HL-60 (cell line): ENCODE results near the gene TIMM29.

Experiments
- DNase-seq, 2 experiments: peaks; one replicate each; pipeline ENCODE4 v3.0.0-alpha.2; 2010 to 2020; ENCODE audit warnings: low read depth in 1 of 2, low spot score in 1 of 2
- H3K27ac ChIP-seq: fragments of 250-450 bp; sonication (Bioruptor Pico); replicated peaks from 2 replicates; pipeline ENCODE4 v1.5.1; 2020; ENCODE audit warnings: mild to moderate bottlenecking, moderate library complexity
- H3K27me3 ChIP-seq: fragments of 250-450 bp; sonication (Bioruptor Pico); 2 replicates; pipeline ENCODE4 v1.5.1; 2021; ENCODE audit warnings: mild to moderate bottlenecking, moderate library complexity; ENCODE audit not compliant: insufficient read depth, poor library complexity, severe bottlenecking
- H3K4me3 ChIP-seq: replicated peaks from 2 replicates; pipeline ENCODE4 v1.5.1; 2011; ENCODE audit warnings: mild to moderate bottlenecking, control low read depth, low read length; ENCODE audit not compliant: insufficient read depth
- GABPA ChIP-seq: IDR thresholded peaks from 2 replicates; pipeline ENCODE4 v1.6.1; 2012; ENCODE audit warnings: low read depth
- POLR2AphosphoS5 ChIP-seq: IDR thresholded peaks from 2 replicates; pipeline ENCODE4 v1.6.1; 2012; ENCODE audit warnings: low read depth
- SPI1 ChIP-seq: IDR thresholded peaks from 2 replicates; pipeline ENCODE4 v1.6.1; 2012; ENCODE audit warnings: low read depth, mild to moderate bottlenecking, borderline replicate concordance
- TF ChIP-seq, protein P1 (sequence below): IDR thresholded peaks from one replicate; pipeline ENCODE4 v1.5.1; 2011; ENCODE audit warnings: low read length, control low read depth, inconsistent platforms; ENCODE audit not compliant: insufficient read depth
- TF ChIP-seq, protein P2 (sequence below): IDR thresholded peaks from 2 replicates; pipeline ENCODE4 v1.6.1; 2012; ENCODE audit warnings: low read depth; ENCODE audit not compliant: insufficient replicate concordance

Gene TIMM29

DNA sequence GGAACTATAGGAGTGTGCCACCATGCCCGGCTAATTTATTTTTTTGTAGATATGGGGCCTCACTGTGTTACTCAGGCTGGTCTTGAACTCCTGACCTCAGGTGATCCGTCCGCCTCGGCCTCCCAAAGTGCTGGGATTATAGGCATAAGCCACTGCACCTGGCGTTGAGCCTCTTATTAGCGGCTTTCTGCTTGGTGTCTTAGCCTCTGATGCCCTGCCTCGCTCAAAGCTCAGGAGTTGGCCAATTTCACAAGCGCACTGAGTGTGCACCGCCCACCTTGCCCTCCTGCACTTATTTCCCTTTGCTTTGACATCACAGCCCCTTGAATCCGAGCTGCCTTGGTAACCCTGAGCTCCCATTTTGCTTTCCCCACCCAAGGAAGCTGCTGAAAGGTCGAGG is 10.3 kb upstream of the TIMM29 start:
- H3K27ac ChIP-seq = no peak overlapping the region
- no peak overlapping the region for H3K4me3 ChIP-seq
- DNase-seq = no peak
- TF ChIP-seq, protein P1, sequence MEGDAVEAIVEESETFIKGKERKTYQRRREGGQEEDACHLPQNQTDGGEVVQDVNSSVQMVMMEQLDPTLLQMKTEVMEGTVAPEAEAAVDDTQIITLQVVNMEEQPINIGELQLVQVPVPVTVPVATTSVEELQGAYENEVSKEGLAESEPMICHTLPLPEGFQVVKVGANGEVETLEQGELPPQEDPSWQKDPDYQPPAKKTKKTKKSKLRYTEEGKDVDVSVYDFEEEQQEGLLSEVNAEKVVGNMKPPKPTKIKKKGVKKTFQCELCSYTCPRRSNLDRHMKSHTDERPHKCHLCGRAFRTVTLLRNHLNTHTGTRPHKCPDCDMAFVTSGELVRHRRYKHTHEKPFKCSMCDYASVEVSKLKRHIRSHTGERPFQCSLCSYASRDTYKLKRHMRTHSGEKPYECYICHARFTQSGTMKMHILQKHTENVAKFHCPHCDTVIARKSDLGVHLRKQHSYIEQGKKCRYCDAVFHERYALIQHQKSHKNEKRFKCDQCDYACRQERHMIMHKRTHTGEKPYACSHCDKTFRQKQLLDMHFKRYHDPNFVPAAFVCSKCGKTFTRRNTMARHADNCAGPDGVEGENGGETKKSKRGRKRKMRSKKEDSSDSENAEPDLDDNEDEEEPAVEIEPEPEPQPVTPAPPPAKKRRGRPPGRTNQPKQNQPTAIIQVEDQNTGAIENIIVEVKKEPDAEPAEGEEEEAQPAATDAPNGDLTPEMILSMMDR = no peak
- TF ChIP-seq, protein P2, sequence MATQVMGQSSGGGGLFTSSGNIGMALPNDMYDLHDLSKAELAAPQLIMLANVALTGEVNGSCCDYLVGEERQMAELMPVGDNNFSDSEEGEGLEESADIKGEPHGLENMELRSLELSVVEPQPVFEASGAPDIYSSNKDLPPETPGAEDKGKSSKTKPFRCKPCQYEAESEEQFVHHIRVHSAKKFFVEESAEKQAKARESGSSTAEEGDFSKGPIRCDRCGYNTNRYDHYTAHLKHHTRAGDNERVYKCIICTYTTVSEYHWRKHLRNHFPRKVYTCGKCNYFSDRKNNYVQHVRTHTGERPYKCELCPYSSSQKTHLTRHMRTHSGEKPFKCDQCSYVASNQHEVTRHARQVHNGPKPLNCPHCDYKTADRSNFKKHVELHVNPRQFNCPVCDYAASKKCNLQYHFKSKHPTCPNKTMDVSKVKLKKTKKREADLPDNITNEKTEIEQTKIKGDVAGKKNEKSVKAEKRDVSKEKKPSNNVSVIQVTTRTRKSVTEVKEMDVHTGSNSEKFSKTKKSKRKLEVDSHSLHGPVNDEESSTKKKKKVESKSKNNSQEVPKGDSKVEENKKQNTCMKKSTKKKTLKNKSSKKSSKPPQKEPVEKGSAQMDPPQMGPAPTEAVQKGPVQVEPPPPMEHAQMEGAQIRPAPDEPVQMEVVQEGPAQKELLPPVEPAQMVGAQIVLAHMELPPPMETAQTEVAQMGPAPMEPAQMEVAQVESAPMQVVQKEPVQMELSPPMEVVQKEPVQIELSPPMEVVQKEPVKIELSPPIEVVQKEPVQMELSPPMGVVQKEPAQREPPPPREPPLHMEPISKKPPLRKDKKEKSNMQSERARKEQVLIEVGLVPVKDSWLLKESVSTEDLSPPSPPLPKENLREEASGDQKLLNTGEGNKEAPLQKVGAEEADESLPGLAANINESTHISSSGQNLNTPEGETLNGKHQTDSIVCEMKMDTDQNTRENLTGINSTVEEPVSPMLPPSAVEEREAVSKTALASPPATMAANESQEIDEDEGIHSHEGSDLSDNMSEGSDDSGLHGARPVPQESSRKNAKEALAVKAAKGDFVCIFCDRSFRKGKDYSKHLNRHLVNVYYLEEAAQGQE = no peak
- TF ChIP-seq SPI1 (no peak), POLR2AphosphoS5 (no peak), GABPA (no peak)
- no peaks in the 10 kb centered on the region for H3K27me3 ChIP-seq

DNA sequence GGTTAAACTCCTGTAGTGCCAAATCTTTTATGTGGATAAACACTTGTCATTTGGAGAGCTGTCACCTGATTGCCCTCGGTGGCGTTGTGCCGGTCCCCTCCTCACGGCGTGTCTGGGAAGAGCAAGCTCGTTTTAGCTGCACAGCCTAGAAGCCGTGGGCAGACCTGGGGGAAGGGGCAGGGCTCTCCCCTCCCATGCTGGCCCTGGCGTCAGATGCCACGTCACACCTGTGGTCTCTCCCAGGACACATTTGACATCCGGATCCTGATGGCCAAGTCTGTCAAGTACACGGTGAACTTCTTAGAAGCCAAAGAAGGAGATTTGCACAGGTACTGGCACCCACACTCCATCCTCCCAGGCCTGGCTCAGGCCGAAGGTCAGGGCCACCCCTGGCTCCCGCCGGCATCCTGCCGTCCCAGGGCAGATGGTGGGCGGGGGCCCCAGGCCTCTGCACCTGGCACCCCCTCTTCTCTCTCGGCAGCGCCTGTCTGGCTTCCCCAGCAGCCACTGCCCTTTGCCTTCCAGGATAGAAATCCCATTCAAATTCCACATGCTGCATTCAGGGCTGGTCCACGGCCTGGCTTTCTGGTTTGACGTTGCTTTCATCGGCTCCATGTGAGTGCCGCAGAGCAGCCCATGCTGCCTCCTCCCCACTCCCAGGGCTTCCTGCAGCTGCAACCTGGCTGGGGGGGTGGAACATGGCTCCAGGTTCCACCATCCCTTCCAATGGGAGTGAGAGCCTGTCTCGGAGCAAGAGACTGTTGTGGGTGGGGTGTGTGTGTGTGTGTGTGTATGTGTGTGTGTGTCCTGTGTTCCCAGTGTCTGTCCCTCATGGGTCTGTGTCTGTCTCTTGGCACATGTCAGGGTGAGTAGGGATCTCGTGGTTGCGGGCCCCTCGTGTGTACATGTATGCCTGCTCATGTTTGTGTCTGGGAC is 9.0 kb upstream of the TIMM29 start:
- DNase-seq = no peak
- no peaks in the 10 kb centered on the region for H3K27me3 ChIP-seq
- no peak overlapping the region for H3K27ac ChIP-seq
- TF ChIP-seq GABPA (no peak), POLR2AphosphoS5 (no peak), SPI1 (no peak)
- TF ChIP-seq, protein P1 = no peak
- TF ChIP-seq, protein P2 = no peak
- H3K4me3 ChIP-seq = no peak overlapping the region

DNA sequence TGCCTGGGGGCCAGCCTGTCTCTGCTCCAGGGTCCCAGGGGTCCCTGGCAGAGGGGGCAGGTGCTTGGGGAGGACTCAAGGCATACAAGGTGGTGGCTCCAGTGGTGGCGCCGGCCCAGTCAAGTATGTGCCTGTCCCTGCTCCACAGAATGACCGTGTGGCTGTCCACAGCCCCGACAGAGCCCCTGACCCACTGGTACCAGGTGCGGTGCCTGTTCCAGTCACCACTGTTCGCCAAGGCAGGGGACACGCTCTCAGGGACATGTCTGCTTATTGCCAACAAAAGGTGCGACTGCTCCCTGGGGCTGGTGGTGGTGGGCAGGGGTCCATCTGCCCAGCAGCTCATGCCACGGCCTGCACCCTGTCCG is 8.3 kb upstream of the TIMM29 start:
- no peak overlapping the region for H3K27ac ChIP-seq
- H3K27me3 ChIP-seq = no peaks in the 10 kb centered on the region
- TF ChIP-seq GABPA (no peak), SPI1 (no peak)
- TF ChIP-seq, protein P1 = no peak
- H3K4me3 ChIP-seq = no peak overlapping the region
- DNase-seq = no peak

DNA sequence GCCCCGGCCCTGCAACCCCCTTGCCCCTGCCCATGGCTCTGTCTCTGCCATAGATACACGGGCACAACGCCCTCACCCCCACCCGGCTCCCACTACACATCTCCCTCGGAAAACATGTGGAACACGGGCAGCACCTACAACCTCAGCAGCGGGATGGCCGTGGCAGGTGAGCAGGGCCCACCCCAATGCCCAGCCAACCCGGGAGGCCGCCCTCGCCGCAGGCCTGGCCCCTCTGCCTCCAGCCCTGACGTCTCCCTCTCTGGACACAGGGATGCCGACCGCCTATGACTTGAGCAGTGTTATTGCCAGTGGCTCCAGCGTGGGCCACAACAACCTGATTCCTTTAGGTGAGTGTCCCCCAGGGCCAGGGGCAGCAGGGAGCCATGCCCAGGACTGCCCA is 7.8 kb upstream of the TIMM29 start:
- H3K27ac ChIP-seq = no peak overlapping the region
- no peaks in the 10 kb centered on the region for H3K27me3 ChIP-seq
- DNase-seq = no peak
- H3K4me3 ChIP-seq = no peak overlapping the region
- TF ChIP-seq POLR2AphosphoS5 (0 out of 2 replicates have a peak, but pooled peaks have one; percentile 11), GABPA (no peak)
- TF ChIP-seq, protein P1 = no peak
